ENCODE measurements around the gene SLC2A5. TPM values are rescaled to one million over a fixed set of nuclear protein-coding genes. Genes with fewer than 3 reads are reported as not detected.
A peak's percentile ranks its signal among the peaks of the same experiment; 100 is the strongest.

SLC2A5 gene
- total RNA-seq, 4 donors from 2014 or later = 12.4 to 730 (median 340) TPM

GRCh38 chr1:9086796-9087195 lies 17.4 kb upstream of the SLC2A5 start:
- no peaks in the 10 kb centered on the region for H3K27me3 ChIP-seq
- peaks cover 0 to 9% (median 0%) of the 10 kb centered on the region in 4 donors for H3K4me1 ChIP-seq
- H3K36me3 ChIP-seq = no peaks in the 10 kb centered on the region
- H3K9me3 ChIP-seq = no peaks in the 10 kb centered on the region
- DNase-seq = no peak
- H3K27ac ChIP-seq = no peak overlapping the region
- TF ChIP-seq POLR2A (IDR thresholded peaks at IDR 0.05) = no peak
- TF ChIP-seq, protein P1, sequence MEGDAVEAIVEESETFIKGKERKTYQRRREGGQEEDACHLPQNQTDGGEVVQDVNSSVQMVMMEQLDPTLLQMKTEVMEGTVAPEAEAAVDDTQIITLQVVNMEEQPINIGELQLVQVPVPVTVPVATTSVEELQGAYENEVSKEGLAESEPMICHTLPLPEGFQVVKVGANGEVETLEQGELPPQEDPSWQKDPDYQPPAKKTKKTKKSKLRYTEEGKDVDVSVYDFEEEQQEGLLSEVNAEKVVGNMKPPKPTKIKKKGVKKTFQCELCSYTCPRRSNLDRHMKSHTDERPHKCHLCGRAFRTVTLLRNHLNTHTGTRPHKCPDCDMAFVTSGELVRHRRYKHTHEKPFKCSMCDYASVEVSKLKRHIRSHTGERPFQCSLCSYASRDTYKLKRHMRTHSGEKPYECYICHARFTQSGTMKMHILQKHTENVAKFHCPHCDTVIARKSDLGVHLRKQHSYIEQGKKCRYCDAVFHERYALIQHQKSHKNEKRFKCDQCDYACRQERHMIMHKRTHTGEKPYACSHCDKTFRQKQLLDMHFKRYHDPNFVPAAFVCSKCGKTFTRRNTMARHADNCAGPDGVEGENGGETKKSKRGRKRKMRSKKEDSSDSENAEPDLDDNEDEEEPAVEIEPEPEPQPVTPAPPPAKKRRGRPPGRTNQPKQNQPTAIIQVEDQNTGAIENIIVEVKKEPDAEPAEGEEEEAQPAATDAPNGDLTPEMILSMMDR (IDR thresholded peaks at IDR 0.05) = no peak
- H3K4me3 ChIP-seq = no peak overlapping the region

DNA sequence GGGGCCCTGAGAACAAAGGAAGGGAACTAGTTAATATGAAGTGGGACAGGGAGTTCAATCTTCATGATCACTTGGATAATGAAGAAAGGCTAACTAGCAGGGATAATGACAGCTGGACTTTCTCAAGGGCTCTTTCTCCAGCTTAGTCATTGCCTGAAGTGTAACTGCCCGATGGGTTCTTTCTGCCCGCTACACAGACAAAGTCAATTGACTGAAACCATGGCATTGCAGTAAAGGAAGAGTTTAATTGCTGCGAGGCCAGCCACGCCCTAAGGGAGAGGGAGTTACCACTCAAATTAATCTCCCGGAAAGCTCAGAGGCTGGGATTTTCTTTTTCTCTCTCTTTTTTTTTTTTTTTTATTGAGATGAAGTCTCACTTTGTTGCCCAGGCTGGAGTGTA lies 16.6 kb upstream of the SLC2A5 start:
- H3K4me1 ChIP-seq = peaks cover 0 to 9% (median 0%) of the 10 kb centered on the region in 4 donors
- TF ChIP-seq POLR2A (IDR thresholded peaks at IDR 0.05) = no peak
- H3K4me3 ChIP-seq = no peak overlapping the region
- H3K27ac ChIP-seq = peak overlapping the region in 1 of 4 donors; percentile 46
- no peaks in the 10 kb centered on the region for H3K36me3 ChIP-seq
- no peaks in the 10 kb centered on the region for H3K27me3 ChIP-seq
- H3K9me3 ChIP-seq = no peaks in the 10 kb centered on the region
- no peak for DNase-seq

GRCh38 chr1:9085306-9085940 lies 16.0 kb upstream of the SLC2A5 start:
- H3K27ac ChIP-seq = peak overlapping the region in 1 of 4 donors; percentile 46

DNA sequence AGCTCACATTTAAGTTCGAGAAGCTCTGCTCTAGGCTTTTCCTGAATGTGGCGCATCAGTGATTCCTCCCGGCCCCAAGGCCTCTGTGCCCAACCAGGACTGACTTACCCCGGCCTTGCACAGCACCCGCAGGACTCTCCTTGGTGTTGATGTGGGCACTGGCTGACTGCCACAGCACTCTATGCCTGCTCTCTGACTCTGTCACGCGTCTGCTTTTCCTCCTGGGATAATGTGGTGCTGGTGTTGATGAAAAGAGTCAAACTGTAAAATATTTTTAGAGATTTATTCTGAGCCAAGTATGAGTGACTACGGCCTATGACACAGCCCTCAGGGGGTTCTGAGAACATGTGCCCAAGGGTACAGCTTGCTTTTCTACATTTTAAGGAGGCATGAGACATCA lies 15.5 kb upstream of the SLC2A5 start:
- Histone ChIP-seq H3K9me3 (no peaks in the 10 kb centered on the region), H3K27ac (no peak overlapping the region), H3K27me3 (no peaks in the 10 kb centered on the region), H3K4me1 (peaks cover 0 to 12% (median 0%) of the 10 kb centered on the region in 4 donors), H3K4me3 (no peak overlapping the region), H3K36me3 (no peaks in the 10 kb centered on the region)
- no peak for DNase-seq
- TF ChIP-seq, protein P1 (IDR thresholded peaks at IDR 0.05) = no peak
- TF ChIP-seq POLR2A (IDR thresholded peaks at IDR 0.05) = no peak

More at GRCh38 chr1:9085306-9085940, 16.0 kb upstream of the SLC2A5 start:
- Histone ChIP-seq H3K4me3 (no peak overlapping the region), H3K27me3 (no peaks in the 10 kb centered on the region), H3K4me1 (peaks cover 0 to 9% (median 0%) of the 10 kb centered on the region in 4 donors), H3K9me3 (no peaks in the 10 kb centered on the region), H3K36me3 (no peaks in the 10 kb centered on the region)
- TF ChIP-seq POLR2A (IDR thresholded peaks at IDR 0.05) = no peak
- TF ChIP-seq, protein P1 (IDR thresholded peaks at IDR 0.05) = no peak
- no peak for DNase-seq

GRCh38 chr1:9081473-9081872 lies 12.0 kb upstream of the SLC2A5 start:
- Histone ChIP-seq H3K27ac (no peak overlapping the region), H3K27me3 (no peaks in the 10 kb centered on the region), H3K4me3 (no peak overlapping the region), H3K36me3 (no peaks in the 10 kb centered on the region), H3K4me1 (peaks cover 0 to 25% (median 6%) of the 10 kb centered on the region in 4 donors), H3K9me3 (no peaks in the 10 kb centered on the region)
- DNase-seq = no peak
- no peak for TF ChIP-seq POLR2A (IDR thresholded peaks at IDR 0.05)
- TF ChIP-seq, protein P1 (IDR thresholded peaks at IDR 0.05) = no peak

DNA sequence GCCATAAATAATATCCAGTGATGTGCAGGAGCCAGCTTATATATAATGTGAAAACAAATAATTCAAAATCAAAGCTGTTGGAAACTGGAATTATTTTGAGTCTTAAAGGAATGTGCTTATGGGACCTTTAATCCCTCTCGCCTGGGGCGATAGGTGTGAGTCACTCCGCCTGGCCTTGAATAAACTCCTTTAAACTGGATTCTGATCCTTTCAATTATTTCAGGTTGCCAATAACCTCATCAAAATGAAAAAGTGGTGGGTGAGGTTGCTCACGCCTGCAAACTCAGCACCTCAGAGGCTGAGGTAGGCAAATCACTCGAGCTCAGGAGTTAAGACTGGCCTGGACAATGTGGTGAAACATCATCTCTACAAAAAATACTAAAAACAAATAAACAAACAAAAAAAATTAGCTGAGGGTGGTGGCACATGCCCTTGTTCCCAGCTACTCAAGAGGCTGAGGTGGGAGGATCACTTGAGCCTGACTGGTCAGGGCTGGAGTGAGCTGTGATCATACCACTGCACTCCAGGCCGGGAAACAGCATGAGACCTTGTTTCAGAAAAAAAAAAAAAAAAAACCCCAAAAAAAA lies 11.4 kb upstream of the SLC2A5 start:
- TF ChIP-seq, protein P1 (IDR thresholded peaks at IDR 0.05) = no peak
- TF ChIP-seq POLR2A (IDR thresholded peaks at IDR 0.05) = peak in 1 of 2 donors; percentile 15
- Histone ChIP-seq H3K27ac (peak overlapping the region in 2 of 4 donors; percentile 84 to 97), H3K4me3 (no peak overlapping the region), H3K36me3 (no peaks in the 10 kb centered on the region), H3K27me3 (no peaks in the 10 kb centered on the region), H3K4me1 (peaks cover 0 to 20% (median 7%) of the 10 kb centered on the region in 4 donors), H3K9me3 (no peaks in the 10 kb centered on the region)
- peak in 1 of 3 donors; percentile 70 for DNase-seq

Measured in Peyer's patch (tissue), 4 donors.